Fibroblast of skin of left quadriceps (primary cell): ENCODE results near the gene MCMBP.
"Not testable (repeated sequence)": the region's sequence is repeated elsewhere in the genome, so short reads cannot be mapped to it uniquely, and the experiment has no call there.

Source experiments
- DNase-seq, 2 experiments: peaks; one replicate each; pipeline ENCODE4 v3.0.0-alpha.2; 2013; ENCODE audit warnings: low read depth in 2 of 2

MCMBP gene

GRCh38 chr10:119872610-119872859, at the start of gene MCMBP:
MCMBP (minus strand) TSS chr10:119872843; CDS start chr10:119872584, 259 bp downstream.
- no peak for DNase-seq

- DNase-seq, result no peak
Measured at GRCh38 chr10:119919826-119920225, 47.2 kb upstream of the MCMBP start.

DNA sequence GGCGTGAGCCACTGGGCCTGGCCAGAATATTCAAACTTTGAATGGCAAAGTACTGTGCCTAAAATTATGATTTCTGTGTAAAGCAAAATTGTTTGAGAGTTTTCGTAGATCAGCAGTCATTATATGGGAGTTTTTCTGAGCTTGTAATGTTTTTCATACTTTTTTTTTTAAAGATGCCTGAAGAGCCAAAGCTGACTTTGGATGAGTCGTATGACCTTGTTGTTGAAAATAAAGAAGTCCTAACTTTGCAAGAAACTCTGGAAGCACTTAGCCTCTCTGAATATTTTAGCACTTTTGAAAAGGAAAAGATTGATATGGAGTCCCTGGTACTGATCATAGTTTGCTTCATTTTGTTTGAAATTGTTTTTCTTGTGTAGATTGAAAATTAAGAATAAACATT, 46.6 kb upstream of the MCMBP start:
- DNase-seq, result no peak

DNA sequence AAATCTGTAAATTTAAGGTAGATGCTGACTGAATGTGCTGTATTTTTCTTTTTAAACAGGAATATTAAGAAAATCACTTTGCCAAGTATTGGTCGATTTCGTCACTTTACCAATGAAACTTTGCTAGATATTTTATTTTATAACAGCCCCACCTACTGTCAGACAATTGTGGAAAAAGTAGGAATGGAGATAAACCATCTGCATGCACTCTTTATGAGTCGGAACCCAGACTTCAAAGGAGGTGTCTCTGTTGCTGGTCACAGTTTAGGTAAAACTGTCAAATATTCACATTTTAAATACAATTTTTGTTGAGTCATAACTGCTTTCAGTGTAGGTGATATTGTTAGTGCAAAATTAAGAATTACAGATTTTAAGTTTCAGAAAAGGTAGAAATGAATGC, 45.1 kb upstream of the MCMBP start:
- DNase-seq, result no peak

DNA sequence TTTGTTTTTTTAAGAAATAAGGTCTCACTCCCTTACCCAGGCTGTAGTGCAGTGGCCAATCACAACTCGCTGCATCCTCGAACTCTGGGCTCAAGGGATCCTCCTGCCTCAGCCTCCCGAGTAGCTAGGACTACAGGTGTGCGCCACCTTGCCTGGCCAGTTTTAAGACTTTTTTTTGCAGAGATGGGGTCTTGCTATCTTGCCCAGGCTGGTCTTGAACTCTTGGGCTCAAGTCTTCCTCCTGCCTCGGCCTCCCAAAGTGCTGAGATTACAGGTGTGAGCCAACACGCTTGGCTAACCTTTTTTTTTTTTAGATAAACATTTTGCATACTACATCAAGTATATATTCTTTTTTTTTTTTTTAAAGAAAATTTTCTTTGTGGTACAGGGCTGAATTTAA, 38.0 kb upstream of the MCMBP start:
- DNase-seq, result no peak

- peak; percentile 66 to 67 for DNase-seq
Measured at GRCh38 chr10:119908166-119908565, 35.5 kb upstream of the MCMBP start.

DNA sequence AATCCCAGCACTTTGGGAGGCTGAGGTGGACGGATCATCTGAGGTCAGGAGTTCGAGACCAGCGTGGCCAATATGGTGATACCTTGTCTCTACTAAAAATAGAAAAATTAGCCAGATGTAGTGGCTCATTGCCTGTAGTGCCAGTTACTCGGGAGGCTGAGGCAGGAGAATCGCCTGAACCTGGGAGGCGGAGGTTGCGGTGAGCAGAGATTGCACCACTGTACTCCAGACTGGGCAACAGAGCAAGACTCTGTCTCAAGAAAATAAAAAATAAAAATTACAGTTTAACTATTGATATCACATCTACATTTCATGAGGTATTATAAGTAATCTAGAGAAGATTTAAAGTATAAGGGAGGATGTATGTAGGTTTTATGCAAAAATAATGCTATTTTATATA, 35.1 kb upstream of the MCMBP start:
- DNase-seq, result not testable (repeated sequence)

DNA sequence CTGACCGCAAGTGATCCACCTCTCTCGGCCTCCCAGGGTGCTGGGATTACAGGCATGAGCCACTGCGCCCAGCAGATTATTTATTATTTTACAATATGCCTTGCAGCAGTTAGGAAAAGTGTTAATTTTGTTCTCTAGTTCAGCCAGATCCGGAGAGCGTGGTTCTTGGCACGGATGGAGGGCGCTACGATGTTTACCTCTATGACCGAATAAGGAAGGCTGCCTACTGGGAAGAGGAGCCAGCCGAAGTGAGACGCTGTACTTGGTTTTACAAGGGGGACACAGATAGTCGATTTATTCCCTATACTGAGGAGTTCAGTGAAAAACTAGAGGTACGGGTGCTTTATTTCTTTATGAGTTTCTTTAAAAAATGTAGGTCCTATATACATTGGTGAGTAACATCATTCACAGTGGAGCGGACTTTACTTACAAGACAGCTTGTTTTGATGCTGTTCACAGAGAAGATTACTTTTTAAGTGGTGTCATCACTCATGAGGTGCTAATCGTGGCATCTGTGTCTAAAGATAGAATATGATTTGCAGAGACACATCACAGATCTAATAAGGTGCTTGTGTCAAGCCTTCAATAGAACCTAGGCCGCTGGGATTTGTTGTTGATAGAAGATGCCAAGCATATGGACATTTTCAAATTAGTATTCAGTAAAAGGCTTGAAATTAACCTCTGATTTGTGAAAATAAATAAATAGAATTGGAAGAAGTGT, 31.5 kb upstream of the MCMBP start:
- no peak for DNase-seq

DNA sequence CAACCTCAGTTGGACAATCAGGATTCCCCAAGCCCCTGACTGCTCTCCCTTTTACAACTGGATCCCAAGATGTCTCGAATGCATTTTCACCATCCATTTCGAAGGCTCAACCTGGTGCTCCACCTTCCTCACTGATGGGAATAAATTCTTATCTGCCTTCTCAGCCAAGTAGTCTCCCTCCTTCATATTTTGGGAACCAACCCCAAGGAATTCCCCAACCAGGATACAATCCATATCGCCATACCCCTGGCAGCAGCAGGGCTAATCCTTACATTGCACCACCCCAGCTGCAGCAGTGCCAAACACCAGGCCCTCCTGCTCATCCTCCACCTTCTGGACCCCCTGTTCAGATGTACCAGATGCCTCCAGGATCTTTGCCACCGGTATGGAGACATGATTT, 25.9 kb upstream of the MCMBP start:
- no peak for DNase-seq

- no peak for DNase-seq
Measured at GRCh38 chr10:119896937-119897770, 24.5 kb upstream of the MCMBP start.

GRCh38 chr10:119896061-119896655, 23.5 kb upstream of the MCMBP start:
- peak in 1 of 2 experiments; percentile 42 for DNase-seq

- no peak for DNase-seq
Measured at GRCh38 chr10:119893845-119894427, 21.3 kb upstream of the MCMBP start.

- DNase-seq, result no peak
Measured at GRCh38 chr10:119893074-119893473, 20.4 kb upstream of the MCMBP start.

GRCh38 chr10:119892188-119893065, 19.8 kb upstream of the MCMBP start, which contains the start of gene SEC23IP:
SEC23IP (plus strand) TSS chr10:119892730; CDS start chr10:119892783, 53 bp downstream.
- peak; percentile 85 to 87 for DNase-seq

GRCh38 chr10:119891849-119892187, 19.2 kb upstream of the MCMBP start:
- not testable (repeated sequence) for DNase-seq

DNA sequence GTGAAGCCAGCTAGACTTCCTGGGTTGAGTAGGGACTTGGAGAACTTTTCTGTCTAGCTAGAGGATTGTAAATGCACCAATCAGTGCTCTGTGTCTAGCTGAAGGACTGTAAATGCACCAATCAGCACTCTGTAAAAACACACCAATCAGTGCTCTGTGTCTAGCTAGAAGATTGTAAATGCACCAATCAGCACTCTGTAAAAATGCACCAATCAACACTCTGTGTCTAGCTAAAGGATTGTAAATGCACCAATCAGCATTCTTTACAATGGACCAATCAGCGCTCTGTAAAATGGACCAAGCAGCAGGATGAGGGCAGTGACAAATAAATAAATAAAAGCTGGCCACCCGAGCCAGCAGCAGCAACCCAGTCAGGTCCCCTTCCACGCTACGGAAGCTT, 17.7 kb upstream of the MCMBP start:
- not testable (repeated sequence) for DNase-seq

DNA sequence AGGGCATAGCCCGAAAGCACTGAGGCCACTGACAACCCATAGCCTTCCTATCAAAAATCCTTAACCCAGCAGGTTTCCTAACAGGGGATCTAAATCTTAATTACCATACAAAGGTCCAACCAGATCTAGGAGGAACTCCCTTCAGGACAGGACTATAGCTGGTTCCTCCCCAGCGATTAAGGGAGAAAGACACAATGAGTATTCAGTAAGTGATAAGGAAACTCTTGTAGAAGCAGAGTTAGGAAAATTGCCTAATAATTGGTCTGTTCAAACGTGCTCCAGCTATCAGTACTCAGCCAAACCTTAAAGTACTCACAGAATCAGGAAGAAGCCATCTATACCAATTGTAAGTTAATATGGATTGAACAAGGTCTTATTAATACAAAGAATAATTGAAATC, 16.6 kb upstream of the MCMBP start:
- not testable (repeated sequence) for DNase-seq

DNA sequence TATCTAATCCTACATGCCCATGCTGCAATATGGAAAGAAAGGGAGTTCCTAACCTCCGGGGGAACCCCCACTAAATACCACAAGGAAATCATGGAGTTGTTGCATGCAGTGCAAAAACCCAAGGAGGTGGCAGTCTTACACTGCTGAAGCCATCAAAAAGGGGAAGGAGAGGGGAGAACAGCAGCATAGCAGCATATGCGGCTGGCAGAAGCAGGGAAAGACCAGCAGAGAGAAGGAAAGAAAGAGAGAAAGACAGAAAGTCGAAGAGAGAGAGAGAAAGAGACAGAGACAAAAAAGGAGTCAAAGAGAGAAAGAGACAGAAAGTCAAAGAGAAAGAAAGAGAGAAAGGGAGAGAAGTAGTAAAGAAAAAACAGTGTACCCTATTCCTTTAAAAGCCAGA, 16.1 kb upstream of the MCMBP start:
- DNase-seq, result not testable (repeated sequence)

- DNase-seq, result not testable (repeated sequence)
Measured at GRCh38 chr10:119886070-119886469, 13.4 kb upstream of the MCMBP start.

DNA sequence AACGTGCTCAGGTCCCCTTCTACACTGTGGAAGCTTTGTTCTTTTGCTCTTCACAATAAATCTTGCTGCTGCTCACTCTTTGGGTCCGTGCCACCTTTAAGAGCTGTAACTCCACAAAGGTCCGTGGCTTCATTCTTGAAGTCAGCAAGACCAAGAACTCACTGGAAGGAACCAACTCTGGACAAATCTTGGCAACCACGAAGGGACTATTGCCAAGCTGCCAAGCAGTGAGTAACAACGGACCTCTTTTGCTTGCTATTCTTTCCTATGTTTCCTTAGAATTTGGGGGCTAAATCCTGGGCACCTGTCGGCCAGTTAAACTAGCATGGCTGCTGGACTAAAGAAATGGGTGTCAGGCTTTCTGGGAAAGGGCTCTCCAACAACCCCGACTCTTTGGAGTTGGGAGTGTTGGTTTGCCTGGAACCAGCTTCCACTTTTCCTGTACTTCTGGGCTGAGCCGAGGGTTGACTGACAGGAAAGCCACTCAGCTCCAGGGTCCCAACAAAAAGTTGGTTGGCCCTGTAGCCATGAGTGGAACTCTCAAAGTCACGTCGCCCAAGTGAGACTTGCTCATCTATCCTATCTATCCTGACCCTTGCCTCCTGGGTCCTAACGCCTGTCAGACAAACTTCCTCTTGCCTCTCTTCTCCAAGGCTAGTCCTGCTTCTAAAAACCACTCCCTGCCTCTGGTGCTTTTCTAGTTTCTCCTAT, 11.4 kb upstream of the MCMBP start:
- DNase-seq, result not testable (repeated sequence)

- DNase-seq, result no peak
Measured at GRCh38 chr10:119878524-119878923, 5.9 kb upstream of the MCMBP start.
